Loucy (cell line): Measurements from ENCODE around the gene DPH3.

Experiments used
- H2AFZ ChIP-seq: fragments of 200-600 bp; sonication (generic); 2 replicates; pipeline ENCODE4 v1.6.0; 2016; ENCODE audit warnings: antibody characterized with exemption, mild to moderate bottlenecking, low read length, moderate library complexity
- H3F3A ChIP-seq: fragments of 200-600 bp; 2 replicates; pipeline ENCODE4 v1.6.0; 2016; ENCODE audit warnings: antibody characterized with exemption, low read depth, mild to moderate bottlenecking
- H3K27me3 ChIP-seq: fragments of 200-600 bp; sonication (generic); 2 replicates; pipeline ENCODE4 v1.6.1; 2014; ENCODE audit warnings: low read length, mild to moderate bottlenecking; ENCODE audit not compliant: insufficient read depth, poor library complexity, severe bottlenecking
- H3K36me3 ChIP-seq: fragments of 200-600 bp; sonication (generic); 2 replicates; pipeline ENCODE4 v1.6.1; 2016; ENCODE audit warnings: low read length; ENCODE audit not compliant: insufficient read depth
- H3K4me1 ChIP-seq: fragments of 200-600 bp; sonication (generic); 2 replicates; pipeline ENCODE4 v1.5.1; 2014; ENCODE audit warnings: low read length, mild to moderate bottlenecking; ENCODE audit not compliant: insufficient read depth, poor library complexity, severe bottlenecking
- H3K4me2 ChIP-seq: fragments of 200-600 bp; sonication (generic); 2 replicates; pipeline ENCODE4 v1.6.0; 2014; ENCODE audit warnings: antibody characterized with exemption, low read length, low read depth, mild to moderate bottlenecking; ENCODE audit not compliant: poor library complexity, severe bottlenecking
- H3K4me3 ChIP-seq: fragments of 200-600 bp; sonication (generic); 2 replicates; pipeline ENCODE4 v1.5.1; 2014; ENCODE audit warnings: low read length, mild to moderate bottlenecking, mixed read lengths; ENCODE audit not compliant: poor library complexity, severe bottlenecking
- H3K79me2 ChIP-seq: fragments of 200-600 bp; sonication (generic); 2 replicates; pipeline ENCODE4 v1.6.1; 2014; ENCODE audit warnings: low read length; ENCODE audit not compliant: insufficient read depth
- H3K9ac ChIP-seq: fragments of 200-600 bp; sonication (generic); 2 replicates; pipeline ENCODE4 v1.6.0; 2014; ENCODE audit warnings: mild to moderate bottlenecking, low read depth, low read length, moderate library complexity; ENCODE audit not compliant: poor library complexity, severe bottlenecking
- H3K9me2 ChIP-seq: fragments of 200-600 bp; sonication (generic); replicated peaks from 2 replicates; pipeline ENCODE4 v1.6.1; 2016; ENCODE audit warnings: low read depth, low read length, mixed read lengths
- H3K9me3 ChIP-seq: fragments of 200-600 bp; sonication (generic); 2 replicates; pipeline ENCODE4 v1.6.1; 2014; ENCODE audit warnings: mild to moderate bottlenecking, antibody characterized with exemption, low read length, low read depth; ENCODE audit not compliant: insufficient read depth
- H4K20me1 ChIP-seq: fragments of 200-600 bp; sonication (generic); 2 replicates; pipeline ENCODE4 v1.6.0; 2014; ENCODE audit warnings: antibody characterized with exemption, low read length, mild to moderate bottlenecking; ENCODE audit not compliant: insufficient read depth, poor library complexity, severe bottlenecking
- EZH2phosphoT487 ChIP-seq: fragments of 200-600 bp; IDR thresholded peaks from 2 replicates; pipeline ENCODE4 v1.6.1; 2018; ENCODE audit warnings: antibody characterized with exemption, mild to moderate bottlenecking, moderate library complexity, borderline replicate concordance
- TF ChIP-seq, protein P1 (sequence below): fragments of 200-600 bp; sonication (generic); conservative IDR thresholded peaks from 2 replicates; pipeline ENCODE4 v1.5.1; 2014; ENCODE audit warnings: mild to moderate bottlenecking, antibody characterized with exemption, low read length

The DPH3 gene

GRCh38 chr3:16297997-16298885 lies 33.5 kb upstream of the DPH3 start:
- Histone ChIP-seq H3K9ac (no peak overlapping the region), H3K9me2 (no peaks in the 10 kb centered on the region), H3K79me2 (no peaks in the 10 kb centered on the region), H2AFZ (no peak overlapping the region), H3K36me3 (peaks cover 54% of the 10 kb centered on the region), H4K20me1 (no peaks in the 10 kb centered on the region), H3K4me1 (peaks cover 34% of the 10 kb centered on the region), H3K4me2 (no peak overlapping the region), H3K9me3 (peaks cover 13% of the 10 kb centered on the region; the same call in 1 of the 2 replicates), H3F3A (peaks cover 3% of the 10 kb centered on the region), H3K27me3 (no peaks in the 10 kb centered on the region), H3K4me3 (no peak overlapping the region)
- no peak for TF ChIP-seq EZH2phosphoT487
- TF ChIP-seq, protein P1, sequence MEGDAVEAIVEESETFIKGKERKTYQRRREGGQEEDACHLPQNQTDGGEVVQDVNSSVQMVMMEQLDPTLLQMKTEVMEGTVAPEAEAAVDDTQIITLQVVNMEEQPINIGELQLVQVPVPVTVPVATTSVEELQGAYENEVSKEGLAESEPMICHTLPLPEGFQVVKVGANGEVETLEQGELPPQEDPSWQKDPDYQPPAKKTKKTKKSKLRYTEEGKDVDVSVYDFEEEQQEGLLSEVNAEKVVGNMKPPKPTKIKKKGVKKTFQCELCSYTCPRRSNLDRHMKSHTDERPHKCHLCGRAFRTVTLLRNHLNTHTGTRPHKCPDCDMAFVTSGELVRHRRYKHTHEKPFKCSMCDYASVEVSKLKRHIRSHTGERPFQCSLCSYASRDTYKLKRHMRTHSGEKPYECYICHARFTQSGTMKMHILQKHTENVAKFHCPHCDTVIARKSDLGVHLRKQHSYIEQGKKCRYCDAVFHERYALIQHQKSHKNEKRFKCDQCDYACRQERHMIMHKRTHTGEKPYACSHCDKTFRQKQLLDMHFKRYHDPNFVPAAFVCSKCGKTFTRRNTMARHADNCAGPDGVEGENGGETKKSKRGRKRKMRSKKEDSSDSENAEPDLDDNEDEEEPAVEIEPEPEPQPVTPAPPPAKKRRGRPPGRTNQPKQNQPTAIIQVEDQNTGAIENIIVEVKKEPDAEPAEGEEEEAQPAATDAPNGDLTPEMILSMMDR: no peak

GRCh38 chr3:16295298-16295890 lies 30.7 kb upstream of the DPH3 start:
- Histone ChIP-seq H3K9me2 (no peaks in the 10 kb centered on the region), H3K27me3 (no peaks in the 10 kb centered on the region), H3K4me1 (peaks cover 21% of the 10 kb centered on the region), H4K20me1 (no peaks in the 10 kb centered on the region), H3F3A (peaks cover 9% of the 10 kb centered on the region; the same call in 1 of the 2 replicates), H3K79me2 (peaks cover 7% of the 10 kb centered on the region; the same call in 1 of the 2 replicates), H3K4me3 (no peak overlapping the region), H2AFZ (no peak overlapping the region), H3K36me3 (peaks cover 51% of the 10 kb centered on the region), H3K9me3 (peaks cover 15% of the 10 kb centered on the region; the same call in 1 of the 2 replicates), H3K9ac (no peak overlapping the region), H3K4me2 (no peak overlapping the region)
- TF ChIP-seq EZH2phosphoT487: no peak
- TF ChIP-seq, protein P1: no peak

GRCh38 chr3:16294844-16295243 lies 30.1 kb upstream of the DPH3 start:
- no peaks in the 10 kb centered on the region for H3K27me3 ChIP-seq
- no peaks in the 10 kb centered on the region for H3K9me2 ChIP-seq
- H2AFZ ChIP-seq: no peak overlapping the region
- peaks cover 15% of the 10 kb centered on the region; the same call in 1 of the 2 replicates for H3K9me3 ChIP-seq
- H3K79me2 ChIP-seq: peaks cover 7% of the 10 kb centered on the region; the same call in 1 of the 2 replicates
- no peak overlapping the region for H3K4me3 ChIP-seq
- no peaks in the 10 kb centered on the region for H4K20me1 ChIP-seq
- H3F3A ChIP-seq: peaks cover 9% of the 10 kb centered on the region; the same call in 1 of the 2 replicates
- H3K36me3 ChIP-seq: peaks cover 51% of the 10 kb centered on the region
- no peak overlapping the region for H3K4me2 ChIP-seq
- TF ChIP-seq, protein P1: no peak
- TF ChIP-seq EZH2phosphoT487: no peak
- H3K9ac ChIP-seq: no peak overlapping the region
- peaks cover 19% of the 10 kb centered on the region for H3K4me1 ChIP-seq
